Right lung (tissue), 5 donors: ENCODE data around the gene AMMECR1. TPM values are rescaled to one million over a fixed set of nuclear protein-coding genes. Genes with fewer than 3 reads are reported as not detected.

Experiments
- DNase-seq, 2 donors: peaks; one replicate each; pipeline ENCODE4 v3.0.0-alpha.2; 2013
- polyA plus RNA-seq, 5 donors: library from polyadenylated mRNA; unstranded; fragments of 120-200 nt; gene quantifications; one replicate each; pipeline versions ENCODE4 v1.2.1 to v1.2.3, GENCODE V29; 2013; ENCODE audit warnings: inconsistent platforms in 1 of 5, low replicate concordance in 1 of 5; ENCODE audit not compliant: insufficient read length in 5 of 5, insufficient read depth in 1 of 5

Gene AMMECR1
- polyA plus RNA-seq, 5 donors: 10.1 to 14.5 (median 13.2) TPM

DNA sequence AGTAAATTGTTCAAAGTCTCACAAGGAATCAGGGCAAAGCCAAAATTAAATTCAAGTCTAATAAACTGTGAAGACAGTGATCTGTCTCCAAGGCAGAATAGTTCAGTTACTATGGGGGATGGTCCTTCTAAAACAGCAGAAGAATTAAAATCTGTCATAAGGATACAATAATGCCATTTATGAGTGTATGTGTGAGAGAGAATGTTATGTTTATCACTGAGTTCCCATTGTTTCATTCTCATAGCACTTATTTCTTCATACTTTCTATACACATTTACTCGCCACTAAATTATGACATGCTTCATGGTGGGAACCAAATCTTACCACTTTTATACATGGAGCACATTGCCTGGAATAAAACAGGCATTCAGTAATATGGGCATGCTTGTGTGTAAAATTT, 102.5 kb downstream of the AMMECR1 start:
- DNase-seq: no peak

DNA sequence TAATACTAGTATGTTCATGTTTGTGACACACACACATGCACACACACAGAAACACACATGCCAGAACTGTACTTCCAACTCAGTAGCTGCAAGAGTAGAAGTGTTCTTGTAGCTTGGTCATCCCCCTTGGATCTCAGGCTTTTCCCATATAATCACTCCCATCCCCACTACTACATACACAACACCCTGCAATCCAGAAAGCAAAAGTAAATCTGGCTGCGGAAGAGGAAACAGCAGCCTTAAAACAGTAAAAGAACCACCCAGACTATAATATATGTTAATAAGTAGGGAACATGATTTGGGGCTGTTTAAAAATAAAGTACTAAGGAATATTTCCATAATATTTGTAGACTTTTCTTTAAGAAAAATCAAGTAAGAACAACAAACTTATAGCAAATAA, 103.2 kb downstream of the AMMECR1 start:
- DNase-seq: no peak

DNA sequence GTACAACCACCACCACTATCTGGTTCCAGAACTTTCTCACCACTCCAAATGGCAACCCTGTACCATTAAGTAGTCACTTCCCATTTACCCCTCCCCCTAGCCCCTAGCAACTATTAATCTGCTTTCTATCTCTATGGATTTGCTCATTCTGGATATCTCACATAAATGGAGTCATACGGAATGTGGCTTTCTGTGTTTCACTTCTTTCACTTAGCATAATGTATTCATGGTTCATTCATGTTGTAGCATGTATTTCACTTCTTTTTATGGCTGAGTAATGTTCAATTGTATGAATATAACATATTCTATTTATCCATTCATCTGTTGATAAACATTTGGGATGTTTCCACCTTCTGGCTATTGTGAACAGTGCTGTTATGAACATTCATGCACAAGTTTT, 104.7 kb downstream of the AMMECR1 start:
- DNase-seq: no peak

DNA sequence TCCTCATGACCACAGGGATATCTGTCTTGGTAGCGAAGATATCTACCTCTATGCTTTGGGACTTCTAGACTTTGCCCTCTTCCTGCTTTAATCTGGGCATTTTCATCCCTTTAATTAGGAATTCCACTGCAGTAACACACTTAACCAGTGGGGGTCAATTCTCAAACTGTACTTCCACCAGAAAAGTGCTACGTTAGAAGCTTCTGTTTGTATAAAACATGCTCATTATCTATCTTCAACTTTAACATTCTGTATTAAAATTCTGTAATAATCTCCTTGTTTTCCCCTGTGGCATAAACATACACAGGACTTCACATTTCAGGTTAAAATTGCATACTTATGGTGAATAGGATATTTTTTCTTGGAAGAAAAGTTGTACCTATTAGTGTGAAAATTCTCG, 105.6 kb downstream of the AMMECR1 start:
- no peak for DNase-seq

DNA sequence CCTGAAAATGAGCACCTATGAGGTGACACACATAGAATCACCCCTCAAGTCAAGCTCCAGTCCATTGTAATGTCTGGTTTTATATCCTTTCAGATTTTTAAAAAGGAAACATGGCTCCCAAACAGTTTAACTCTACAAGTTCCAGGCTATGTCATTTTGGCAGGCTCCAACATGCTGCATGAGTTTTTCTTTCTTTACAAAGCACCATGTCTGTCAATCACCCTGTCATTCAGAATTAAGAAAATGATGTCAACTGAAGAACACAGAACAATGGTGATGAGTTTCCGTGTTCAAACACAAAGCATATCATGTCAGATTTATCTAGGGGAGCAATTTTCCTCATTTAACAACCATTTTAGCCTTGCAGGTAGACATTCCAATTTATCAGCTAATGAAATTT, 106.5 kb downstream of the AMMECR1 start:
- DNase-seq: no peak

DNA sequence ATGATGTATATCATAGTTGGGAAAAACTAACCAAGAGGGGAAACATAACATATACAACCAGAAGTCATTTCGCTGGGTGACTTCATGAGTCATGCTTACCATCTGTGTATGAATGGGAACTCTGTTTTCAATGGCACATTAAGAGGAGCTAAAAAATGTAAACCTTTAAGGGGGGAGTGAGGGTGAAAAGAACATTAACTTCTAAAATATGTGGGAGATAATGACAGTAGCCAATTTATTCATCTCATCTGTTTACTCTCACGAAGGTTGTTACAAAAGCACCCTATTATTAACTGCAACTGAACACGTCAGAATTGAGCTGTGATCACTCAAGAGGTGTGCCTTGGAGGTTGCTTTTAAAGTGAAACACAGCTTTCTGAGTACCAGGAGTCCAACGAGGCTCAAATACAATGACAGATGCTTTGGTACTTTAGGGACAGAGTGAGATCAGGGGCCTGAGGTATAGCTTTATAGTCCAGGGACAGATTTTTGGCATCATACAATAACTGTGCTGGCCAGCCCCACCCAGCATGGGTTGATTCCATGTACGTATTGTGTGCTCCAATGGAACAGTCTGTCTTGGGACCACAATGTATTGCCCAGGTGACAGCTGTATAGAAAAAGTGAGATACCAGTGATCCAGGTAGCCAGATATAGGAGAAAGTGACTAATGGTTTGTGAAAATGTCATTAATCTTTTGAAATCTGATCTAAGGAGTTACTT, 107.3 kb downstream of the AMMECR1 start:
- no peak for DNase-seq

DNA sequence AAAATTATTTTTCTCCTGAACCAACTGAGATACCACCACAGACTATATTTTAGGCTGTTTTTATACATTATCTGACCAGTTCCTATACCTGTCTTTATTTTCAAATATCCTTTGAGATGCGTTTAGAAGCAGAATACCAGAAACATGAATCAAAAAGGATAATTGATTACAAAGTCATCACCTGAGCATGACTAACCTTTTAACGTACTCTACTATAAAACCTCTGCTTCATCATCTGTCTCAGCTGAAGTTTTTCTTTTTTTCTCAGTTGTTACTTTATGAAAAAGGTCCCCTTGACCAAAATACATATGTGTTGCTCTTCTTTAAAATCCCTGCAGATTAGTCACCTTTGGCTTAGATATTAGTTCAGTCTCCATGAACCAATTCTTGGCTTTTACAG, 109.8 kb downstream of the AMMECR1 start:
- no peak for DNase-seq

DNA sequence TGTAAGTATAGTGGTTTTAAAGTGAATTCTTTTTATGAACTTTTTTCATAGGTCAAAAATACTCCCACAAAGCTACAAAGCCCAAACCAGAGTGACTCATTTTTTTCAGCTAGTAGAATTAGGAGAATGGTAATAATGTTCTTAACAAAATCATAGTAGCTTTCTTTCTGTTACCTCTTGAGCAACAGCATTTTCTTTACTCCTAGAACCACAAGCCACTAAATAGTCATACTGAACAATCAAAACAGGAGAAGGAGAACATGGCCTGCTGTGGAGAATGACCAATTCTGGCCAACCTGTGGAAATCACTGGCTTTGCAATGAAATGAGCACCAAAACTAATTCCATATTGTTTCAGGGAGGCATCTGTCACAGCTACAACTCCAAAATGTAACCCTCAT, 112.9 kb downstream of the AMMECR1 start:
- no peak for DNase-seq

DNA sequence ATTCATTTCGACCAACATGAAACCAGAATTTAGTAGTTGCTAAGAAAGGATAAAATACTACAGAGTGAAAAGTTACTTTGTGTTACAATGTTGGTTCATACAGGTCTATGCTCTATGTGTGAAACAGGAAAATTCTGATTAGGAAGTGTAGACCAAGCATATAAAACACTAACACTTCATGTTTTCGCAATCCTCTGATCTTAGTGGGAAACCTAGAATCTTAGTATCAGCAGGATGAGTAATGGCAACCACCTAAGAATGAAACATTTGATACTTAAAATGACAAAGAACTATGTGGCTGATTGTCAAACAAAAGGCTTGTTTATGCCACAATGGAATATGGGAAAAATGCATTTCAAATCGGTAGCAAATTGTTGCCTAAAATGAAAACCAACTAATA, 116.1 kb downstream of the AMMECR1 start:
- no peak for DNase-seq

DNA sequence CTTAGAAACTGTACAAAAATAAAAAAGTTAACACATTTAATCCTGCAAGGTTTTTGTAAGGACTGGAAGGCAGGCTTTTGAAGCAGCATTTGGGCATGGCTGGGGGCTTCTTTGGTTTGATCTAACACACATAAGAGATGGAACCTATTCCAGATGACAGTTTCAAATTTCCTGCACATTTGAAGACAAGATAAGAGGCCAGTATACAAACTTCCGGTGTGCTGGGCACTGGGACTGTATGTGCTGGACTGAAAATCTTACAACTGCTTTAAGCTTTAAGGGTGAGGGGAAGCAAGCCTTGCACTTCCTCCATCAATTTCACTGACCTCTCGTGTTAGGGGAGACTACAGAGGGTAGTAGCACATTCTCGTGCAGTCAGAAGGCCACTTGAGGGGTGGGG, 122.9 kb downstream of the AMMECR1 start:
- DNase-seq: no peak

DNA sequence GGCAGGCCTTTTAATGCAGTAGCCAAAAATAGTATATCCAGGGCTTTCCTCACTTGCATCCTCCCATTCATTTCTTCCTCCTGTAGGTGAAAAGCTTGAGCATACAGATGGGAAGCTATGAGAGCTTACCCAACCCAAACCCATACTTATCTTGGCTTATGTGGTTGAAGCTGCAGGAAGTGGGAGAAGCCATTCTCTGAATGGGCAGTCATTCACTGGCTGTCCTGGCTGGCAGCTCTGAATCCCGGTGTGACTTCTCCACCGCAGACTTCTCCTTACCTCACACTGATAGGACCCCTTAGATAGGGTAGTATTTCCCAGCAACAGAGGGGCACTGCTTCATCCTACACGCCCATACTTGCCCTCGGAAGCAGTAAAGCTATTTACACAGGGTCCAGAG, 125.4 kb downstream of the AMMECR1 start:
- no peak for DNase-seq

DNA sequence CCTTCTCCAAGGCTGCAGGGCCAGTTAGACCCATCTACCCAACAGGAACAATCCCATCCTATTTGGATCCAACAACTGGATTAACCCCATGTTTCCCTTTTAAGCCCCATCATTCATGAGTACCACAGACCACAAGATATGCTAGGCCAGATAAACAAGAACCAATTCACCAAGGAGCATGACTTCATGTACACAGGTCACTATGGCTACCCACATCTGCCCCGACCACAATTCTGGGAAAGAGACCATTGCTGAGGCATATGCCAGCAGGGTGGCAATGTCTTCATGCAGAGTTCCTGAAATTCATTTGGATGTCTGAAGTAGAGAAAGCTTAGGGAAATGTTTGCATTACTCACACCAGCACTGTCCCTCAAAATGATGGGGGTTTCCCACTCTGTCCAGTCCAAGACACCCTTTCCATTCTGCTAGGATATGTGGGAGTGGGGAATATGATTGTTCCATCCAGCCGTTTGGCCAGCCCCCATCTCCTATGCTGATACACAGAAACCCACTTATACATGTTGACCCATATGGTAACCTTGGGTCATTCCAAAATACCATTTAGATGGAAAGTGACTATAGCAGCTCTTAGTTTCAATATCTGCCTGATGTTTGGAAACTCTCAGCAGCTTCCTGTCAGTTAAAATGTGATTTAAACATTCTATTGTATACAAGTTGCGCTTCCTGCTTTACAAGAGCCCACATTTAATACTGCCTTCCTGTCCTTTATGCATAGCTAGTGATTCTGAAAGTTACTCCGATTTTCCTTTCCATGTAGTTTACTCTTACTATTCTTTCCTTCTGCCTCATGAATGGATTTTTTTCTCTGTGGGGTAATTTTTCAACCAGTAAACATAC, 129.0 kb downstream of the AMMECR1 start:
- DNase-seq: no peak

DNA sequence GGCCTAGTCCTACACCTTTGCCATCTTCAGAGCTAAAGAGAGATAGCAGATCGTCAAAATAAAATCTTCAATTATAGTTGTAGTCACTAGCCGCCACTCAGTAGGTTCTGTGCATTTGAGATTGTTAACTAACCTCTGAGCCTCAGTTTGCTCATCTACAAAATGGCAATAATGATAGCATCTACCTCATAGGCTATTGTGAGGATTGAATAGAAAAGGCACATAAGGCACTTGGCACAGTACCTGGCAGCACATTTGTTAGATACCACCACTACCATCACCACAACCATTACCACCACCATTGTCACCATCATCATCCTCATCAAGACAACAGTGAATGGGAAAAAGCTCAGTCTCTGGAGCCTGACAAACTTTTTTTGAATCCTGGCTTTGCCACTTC, 134.6 kb downstream of the AMMECR1 start:
- DNase-seq: no peak

DNA sequence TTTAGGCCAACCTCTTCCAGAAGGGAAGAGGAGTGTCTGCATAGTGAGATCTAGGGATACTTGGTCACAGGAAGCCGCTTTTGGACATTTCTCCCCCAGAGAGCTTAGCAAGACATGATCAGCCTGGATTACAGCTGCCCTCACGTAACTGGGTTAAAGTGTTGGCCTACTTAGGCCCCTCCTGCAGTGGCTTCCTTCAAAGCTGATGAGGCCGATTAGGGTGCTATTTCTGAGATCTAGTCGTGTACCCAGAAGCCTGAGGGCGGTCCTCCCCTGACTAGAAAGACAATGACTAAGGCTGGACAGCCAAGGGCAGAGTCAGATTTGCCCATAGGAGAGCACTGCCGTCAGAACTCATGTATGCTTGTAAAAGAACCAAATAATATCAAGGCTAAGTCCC, 135.0 kb downstream of the AMMECR1 start:
- DNase-seq: no peak

DNA sequence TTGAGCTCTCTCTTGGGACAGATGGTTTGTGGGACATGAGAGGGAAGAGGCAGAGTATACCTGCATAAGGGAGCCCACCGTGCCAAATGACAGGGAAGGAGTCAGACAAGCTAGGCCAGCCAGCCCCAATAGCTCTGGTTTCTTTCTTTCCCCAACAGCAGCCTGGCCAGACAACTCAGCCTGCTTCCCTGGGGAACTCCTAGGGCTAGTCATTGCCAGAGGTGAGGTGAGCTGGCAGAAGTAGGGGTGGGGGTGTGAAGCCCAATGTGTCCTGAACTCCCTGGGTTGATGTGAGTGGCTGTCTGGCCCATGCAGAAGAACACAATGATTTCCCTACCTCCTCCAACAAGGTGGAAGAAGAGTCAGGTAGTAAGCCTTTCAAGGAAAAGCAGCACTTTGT, 135.5 kb downstream of the AMMECR1 start:
- no peak for DNase-seq

DNA sequence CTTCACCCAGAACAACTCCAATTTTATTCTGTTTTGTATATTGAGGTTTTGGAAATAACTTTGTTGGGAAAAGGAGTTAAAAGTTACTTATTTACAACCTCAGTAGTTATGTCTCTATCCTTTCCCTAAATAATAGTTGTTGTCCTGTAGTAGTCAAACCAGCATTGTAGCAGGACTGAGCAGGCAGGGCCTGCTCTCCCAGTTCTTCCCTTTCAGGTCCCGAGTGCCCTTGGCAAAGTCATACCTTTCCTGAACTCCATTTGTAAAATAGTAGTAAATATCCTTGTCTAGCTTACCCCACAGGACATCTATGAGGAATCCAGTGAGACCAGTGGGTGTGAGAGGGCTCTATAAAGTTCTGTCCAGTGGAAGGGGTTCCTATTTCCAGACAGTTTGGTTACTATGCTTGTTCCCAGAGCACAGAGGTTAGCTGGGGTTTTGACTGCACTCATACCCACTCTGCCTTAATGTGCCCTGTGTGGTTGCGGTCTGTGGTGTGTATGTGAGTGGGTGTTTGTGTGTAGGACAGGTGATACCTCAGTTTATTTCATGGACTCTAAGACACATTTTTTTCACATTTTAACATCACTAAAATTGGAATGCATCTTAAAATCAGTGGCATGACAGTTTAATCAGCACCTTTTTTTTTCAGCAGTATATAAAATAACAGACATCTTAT, 136.3 kb downstream of the AMMECR1 start:
- no peak for DNase-seq

DNA sequence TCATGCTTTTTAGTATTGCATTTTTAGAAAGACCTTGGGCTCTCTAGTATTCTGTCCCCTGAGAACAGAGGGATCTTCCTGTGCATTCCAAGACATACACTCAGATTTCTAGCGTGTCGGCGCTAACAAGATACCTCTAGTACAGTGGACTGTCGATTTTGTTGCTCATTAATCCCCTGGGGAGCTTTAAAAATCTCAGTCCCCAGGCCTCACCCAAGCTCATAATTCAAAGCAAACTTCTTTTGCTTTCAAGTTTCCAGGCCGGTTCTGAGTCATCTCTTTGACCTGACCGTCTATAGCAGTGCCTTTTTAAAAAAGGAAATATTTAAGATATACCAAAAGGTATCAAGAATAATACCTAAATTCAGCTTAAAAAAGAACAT, 137.0 kb downstream of the AMMECR1 start:
- DNase-seq: no peak

DNA sequence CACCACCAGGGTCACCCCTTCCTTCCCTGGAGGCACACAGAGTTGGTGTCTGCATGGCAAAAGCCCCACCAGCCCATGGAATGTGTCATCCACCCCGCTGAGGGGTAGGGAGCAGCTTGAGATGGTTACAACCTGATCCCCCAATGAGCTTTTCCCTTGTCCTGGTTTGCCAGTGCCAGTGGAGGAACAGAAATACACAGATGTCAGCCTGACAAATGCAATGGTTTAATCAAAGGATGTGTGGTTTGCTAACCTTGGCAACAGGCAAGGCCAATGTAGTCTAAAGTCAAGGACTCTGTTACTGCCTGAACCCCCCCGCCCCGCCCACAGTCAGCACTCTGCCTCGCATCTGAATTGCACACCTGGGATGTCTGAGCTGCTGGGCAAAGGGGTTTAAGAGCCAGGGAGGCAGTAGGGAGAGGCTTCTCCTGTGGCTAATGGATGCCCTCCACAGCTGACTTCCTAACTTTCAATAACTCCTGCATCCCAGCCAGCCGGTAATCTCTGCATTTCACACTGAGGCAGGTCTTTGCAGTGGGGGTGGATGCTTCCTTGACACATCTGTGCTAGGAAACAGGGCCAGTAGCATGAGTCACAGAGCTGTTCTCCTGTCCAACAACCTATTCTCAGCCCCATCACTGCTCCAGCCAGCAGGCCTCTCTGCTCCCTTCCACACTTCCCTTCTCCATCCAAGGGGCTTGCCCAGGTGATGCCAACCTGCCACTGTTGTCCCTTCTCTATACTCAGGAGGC, 137.5 kb downstream of the AMMECR1 start:
- no peak for DNase-seq

DNA sequence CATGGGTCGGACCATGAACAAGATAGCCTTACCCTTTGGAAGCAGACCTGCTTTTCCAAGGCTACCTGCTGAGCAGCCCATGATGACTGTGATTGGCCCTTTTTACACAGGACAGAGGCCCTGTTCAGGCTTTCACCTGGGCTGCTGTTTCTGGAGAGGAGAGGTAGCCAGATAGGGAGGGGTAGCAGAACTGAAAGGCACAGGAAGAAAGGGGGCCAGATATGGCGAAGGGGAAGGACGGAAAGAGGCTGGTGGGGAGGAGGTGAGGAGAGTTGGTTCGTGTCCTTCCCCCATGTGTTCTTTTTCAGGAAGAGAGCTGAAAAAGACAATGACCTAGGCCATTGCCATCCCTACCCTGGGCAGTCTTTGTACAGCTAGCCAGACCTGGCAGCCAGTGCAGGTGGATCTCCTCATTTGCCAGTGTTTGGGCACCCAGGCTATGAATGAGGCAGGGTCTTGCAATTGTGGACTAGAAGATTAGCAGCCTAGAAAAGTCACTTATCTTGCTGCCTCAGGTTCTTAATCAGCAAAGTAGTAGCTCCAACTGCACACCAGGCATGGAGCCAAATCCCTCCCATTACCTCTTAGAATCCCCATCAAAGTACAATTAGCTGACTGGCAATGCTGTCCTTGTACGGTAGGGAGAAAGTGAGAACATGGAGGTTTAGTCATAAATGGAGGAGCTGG, 139.6 kb downstream of the AMMECR1 start:
- no peak for DNase-seq

DNA sequence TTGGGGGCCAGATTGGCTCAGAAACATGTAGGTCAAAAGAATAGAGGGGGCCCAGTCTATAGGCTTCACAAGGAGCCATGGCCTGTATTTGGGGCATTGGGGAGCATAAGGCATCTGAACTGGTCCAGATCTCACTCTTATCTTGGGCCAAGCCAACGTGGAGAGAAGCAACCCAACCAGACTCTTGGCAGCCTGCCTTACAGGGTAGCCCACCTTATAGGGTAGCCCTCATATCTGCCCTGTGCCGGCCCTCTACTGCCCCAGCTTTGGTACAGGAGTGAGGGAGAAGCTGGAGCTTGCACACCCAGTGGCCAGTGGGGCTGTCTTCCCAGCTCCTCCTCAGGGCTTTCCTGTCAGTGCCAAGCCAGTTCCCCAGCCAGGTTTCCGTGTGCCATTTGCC, 142.2 kb downstream of the AMMECR1 start:
- no peak for DNase-seq

DNA sequence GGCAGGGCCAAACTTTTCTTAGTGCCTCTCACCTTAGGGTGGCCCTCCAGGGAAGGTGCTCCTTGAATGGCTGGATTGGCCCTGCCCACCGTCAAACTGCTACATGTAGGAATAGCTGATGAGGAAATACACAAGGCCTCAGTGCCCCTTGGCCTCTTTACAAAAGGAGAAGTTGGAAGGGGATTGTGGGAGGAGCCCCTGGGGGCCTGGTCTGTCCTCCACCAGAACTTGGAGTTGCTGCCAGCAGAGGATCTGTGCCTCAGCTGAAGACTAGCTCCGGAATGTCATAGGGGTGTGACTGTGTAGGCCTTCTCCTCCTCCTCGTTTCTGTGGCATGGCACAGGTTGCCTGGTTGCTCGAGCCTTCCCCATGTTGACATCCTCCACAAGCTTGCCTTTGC, 142.7 kb downstream of the AMMECR1 start:
- no peak for DNase-seq
